ENCODE results near the gene VEZT.
"Not testable (repeated sequence)": the region's sequence is repeated elsewhere in the genome, so short reads cannot be mapped to it uniquely, and the experiment has no call there.

- TF ChIP-seq EZH2phosphoT487 (IDR thresholded peaks at IDR 0.05; ENCODE audit: low read depth, severe bottlenecking, unreplicated experiment); CTCF (IDR thresholded peaks at IDR 0.05; ENCODE audit: poor library complexity); EZH2 (IDR thresholded peaks at IDR 0.05; ENCODE audit: borderline replicate concordance): not testable (repeated sequence)
Observed at GRCh38 chr12:95324246-95324645, 106.6 kb downstream of the VEZT start.
